C4-2B (cell line): ENCODE results near the gene RAB11FIP4.
"Not testable (repeated sequence)": the region's sequence is repeated elsewhere in the genome, so short reads cannot be mapped to it uniquely, and the experiment has no call there.

Experiments
- ZFX ChIP-seq: fragments of 450-650 bp; IDR thresholded peaks from 2 replicates; pipeline ENCODE4 v1.6.1; 2017
- TF ChIP-seq, protein P1 (sequence below): fragments of 450-650 bp; conservative IDR thresholded peaks from 2 replicates; pipeline ENCODE4 v1.5.1; 2017; ENCODE audit warnings: mild to moderate bottlenecking

DNA sequence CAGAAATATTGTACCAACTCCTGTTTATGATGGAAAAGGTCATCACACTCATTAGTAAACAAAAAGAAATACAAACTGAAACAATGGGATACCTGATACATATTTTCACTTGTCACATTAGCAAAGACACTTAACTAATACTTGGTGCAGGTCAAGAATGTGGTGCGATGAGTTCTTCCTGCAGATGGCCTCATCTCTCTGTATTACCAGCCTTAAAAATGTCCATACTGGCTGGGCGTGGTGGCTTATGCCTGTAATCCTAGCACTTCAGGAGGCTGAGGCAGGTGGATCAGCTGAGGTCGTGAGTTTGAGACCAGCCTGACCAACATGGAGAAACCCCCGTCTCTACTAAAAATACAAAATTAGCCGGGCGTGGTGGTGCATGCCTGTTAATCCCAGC is 8.0 kb upstream of the RAB11FIP4 start:
- TF ChIP-seq, protein P1, sequence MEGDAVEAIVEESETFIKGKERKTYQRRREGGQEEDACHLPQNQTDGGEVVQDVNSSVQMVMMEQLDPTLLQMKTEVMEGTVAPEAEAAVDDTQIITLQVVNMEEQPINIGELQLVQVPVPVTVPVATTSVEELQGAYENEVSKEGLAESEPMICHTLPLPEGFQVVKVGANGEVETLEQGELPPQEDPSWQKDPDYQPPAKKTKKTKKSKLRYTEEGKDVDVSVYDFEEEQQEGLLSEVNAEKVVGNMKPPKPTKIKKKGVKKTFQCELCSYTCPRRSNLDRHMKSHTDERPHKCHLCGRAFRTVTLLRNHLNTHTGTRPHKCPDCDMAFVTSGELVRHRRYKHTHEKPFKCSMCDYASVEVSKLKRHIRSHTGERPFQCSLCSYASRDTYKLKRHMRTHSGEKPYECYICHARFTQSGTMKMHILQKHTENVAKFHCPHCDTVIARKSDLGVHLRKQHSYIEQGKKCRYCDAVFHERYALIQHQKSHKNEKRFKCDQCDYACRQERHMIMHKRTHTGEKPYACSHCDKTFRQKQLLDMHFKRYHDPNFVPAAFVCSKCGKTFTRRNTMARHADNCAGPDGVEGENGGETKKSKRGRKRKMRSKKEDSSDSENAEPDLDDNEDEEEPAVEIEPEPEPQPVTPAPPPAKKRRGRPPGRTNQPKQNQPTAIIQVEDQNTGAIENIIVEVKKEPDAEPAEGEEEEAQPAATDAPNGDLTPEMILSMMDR = not testable (repeated sequence)
- TF ChIP-seq ZFX = not testable (repeated sequence)
